B cell (primary cell): ENCODE data around the gene DMXL1. TPM values are rescaled to one million over a fixed set of nuclear protein-coding genes. Genes with fewer than 3 reads are reported as not detected.

Source experiments
- ATAC-seq: fragments of 200-7000 bp; cut with Tn5 transposase; one replicate; pipeline ENCODE4 v1.10.0; 2021; ENCODE audit warnings: low read depth, mild to moderate bottlenecking, moderate number of reproducible peaks, moderate library complexity
- CTCF ChIA-PET: fragments of 350-600 bp; sonication (Branson Sonifier 250); formaldehyde crosslinking; loops from one replicate; lab custom pipeline; 2021; ENCODE audit warnings: antibody characterized with exemption, inconsistent platforms; lab: Charles Lee
- POLR2A ChIA-PET: fragments of 350-600 bp; sonication (Branson Sonifier 250); formaldehyde crosslinking; loops from one replicate; lab custom pipeline; 2021; ENCODE audit warnings: antibody characterized with exemption; lab: Charles Lee
- DNase-seq: peaks from one replicate; pipeline ENCODE4 v3.0.0; 2013
- H2AFZ ChIP-seq: 2 replicates; pipeline ENCODE4 v1.6.1; 2012; ENCODE audit warnings: mild to moderate bottlenecking, low read depth, low read length; ENCODE audit not compliant: insufficient read depth, poor library complexity, severe bottlenecking
- H3K27ac ChIP-seq, 2 donors: 1 replicate in 1 of 2; 2 replicates in 1 of 2; pipeline ENCODE4 v1.5.1; 2012 to 2013; ENCODE audit warnings: low read length in 2 of 2, mild to moderate bottlenecking in 2 of 2, moderate library complexity in 1 of 2
- H3K27me3 ChIP-seq, 4 experiments: fragments of 200-600 bp in 1 of 4; sonication (generic) in 1 of 4; replicated peaks in 1 of 4; 1 replicate in 2 of 4; 2 replicates in 2 of 4; pipeline versions ENCODE4 v1.6.1 to v1.7.0; 2013 to 2016; ENCODE audit warnings: low read length in 3 of 4, mild to moderate bottlenecking in 2 of 4, mixed read lengths in 1 of 4, moderate library complexity in 1 of 4; ENCODE audit not compliant: insufficient read depth in 4 of 4, control insufficient read depth in 3 of 4; ENCODE audit errors: control extremely low read depth in 1 of 4
- H3K36me3 ChIP-seq, 2 experiments: replicated peaks in 1 of 2; 1 replicate in 1 of 2; 2 replicates in 1 of 2; pipeline versions ENCODE4 v1.6.1 to v1.7.1; 2013; ENCODE audit warnings: low read length in 1 of 2; ENCODE audit not compliant: insufficient read depth in 2 of 2, control insufficient read depth in 1 of 2; ENCODE audit errors: control extremely low read depth in 1 of 2, extremely low read depth in 1 of 2
- H3K4me1 ChIP-seq, 2 donors: fragments of 200-600 bp in 1 of 2; sonication (generic) in 1 of 2; 1 replicate in 1 of 2; 2 replicates in 1 of 2; pipeline versions ENCODE4 v1.5.1 to v1.6.1; 2013 to 2017; ENCODE audit warnings: low read length in 2 of 2; ENCODE audit not compliant: control insufficient read depth in 2 of 2, insufficient read depth in 2 of 2
- H3K4me2 ChIP-seq: replicated peaks from 2 replicates; pipeline ENCODE3; 2012; ENCODE audit warnings: mild to moderate bottlenecking, low read depth, low read length; ENCODE audit not compliant: poor library complexity, severe bottlenecking
- H3K4me3 ChIP-seq, 5 experiments: fragments of 200-600 bp in 1 of 5; sonication (generic) in 1 of 5; 1 replicate in 3 of 5; 2 replicates in 2 of 5; pipeline versions ENCODE4 v1.5.1 to v1.7.0; 2011 to 2016; ENCODE audit warnings: low read length in 4 of 5, mild to moderate bottlenecking in 4 of 5, low read depth in 2 of 5, control low read depth in 1 of 5, moderate library complexity in 1 of 5; ENCODE audit not compliant: insufficient read depth in 1 of 5; ENCODE audit errors: control extremely low read depth in 1 of 5, extremely low read depth in 1 of 5
- H3K79me2 ChIP-seq: fragments of 200-600 bp; sonication (generic); one replicate; pipeline ENCODE4 v1.6.0; 2016; ENCODE audit warnings: low read length; ENCODE audit not compliant: control insufficient read depth, insufficient read depth
- H3K9ac ChIP-seq: fragments of 200-600 bp; sonication (generic); 2 replicates; pipeline ENCODE4 v1.6.1; 2017; ENCODE audit warnings: mild to moderate bottlenecking, low read length, moderate library complexity
- H3K9me3 ChIP-seq, 3 donors: one replicate each; pipeline versions ENCODE4 v1.6.1 to v1.7.1; 2013; ENCODE audit warnings: low read length in 2 of 3; ENCODE audit not compliant: control insufficient read depth in 2 of 3, insufficient read depth in 1 of 3; ENCODE audit errors: control extremely low read depth in 1 of 3
- H4K20me1 ChIP-seq: 2 replicates; pipeline ENCODE4 v1.6.0; 2012; ENCODE audit warnings: mild to moderate bottlenecking, low read length; ENCODE audit not compliant: insufficient read depth, control insufficient read depth, poor library complexity, severe bottlenecking
- H3K27ac Mint-ChIP-seq: one replicate; pipeline ENCODE4 v1.8.0; 2021; ENCODE audit warnings: mixed read lengths
- H3K27me3 Mint-ChIP-seq: one replicate; pipeline ENCODE4 v1.8.0; 2021; ENCODE audit warnings: mixed read lengths
- H3K4me1 Mint-ChIP-seq: one replicate; pipeline ENCODE4 v1.8.0; 2021; ENCODE audit warnings: mixed read lengths
- H3K4me3 Mint-ChIP-seq: one replicate; pipeline ENCODE4 v1.8.0; 2021; ENCODE audit warnings: mixed read lengths
- H3K9me3 Mint-ChIP-seq: one replicate; pipeline ENCODE4 v1.8.0; 2022; ENCODE audit warnings: mixed read lengths; ENCODE audit not compliant: insufficient read depth
- EZH2 ChIP-seq: IDR thresholded peaks from 2 replicates; pipeline ENCODE4 v1.6.1; 2012; ENCODE audit warnings: borderline replicate concordance, low read depth, mild to moderate bottlenecking, moderate library complexity, low read length; ENCODE audit not compliant: insufficient read depth, poor library complexity, severe bottlenecking
- WGBS: methylation state at CpG from one replicate; pipeline ENCODE4 v1.1.5; 2013; ENCODE audit warnings: missing lambda C conversion rate; ENCODE audit not compliant: insufficient coverage; 5-methylcytosine and 5-hydroxymethylcytosine counted together
- intact Hi-C: fragments of 100-400 bp; cut with micrococcal nuclease; formaldehyde crosslinking; loops from one replicate; pipeline ENCODE4 v1.10.0; 2022
- polyA plus RNA-seq: library from polyadenylated mRNA; depleted of rRNA; stranded (reverse); fragments of >200 nt; gene quantifications from 2 replicates; pipeline ENCODE4 v1.2.3, GENCODE V29; 2012
- total RNA-seq, 2 donors: library from RNA; stranded (reverse); fragments of 120-200 nt in 1 of 2; gene quantifications; 1 replicate in 1 of 2; 2 replicates in 1 of 2; pipeline versions ENCODE4 v1.2.3 to v1.2.4, GENCODE V29; 2013 to 2022
- TF ChIP-seq, protein P1 (sequence below): fragments of 200-600 bp; IDR thresholded peaks from one replicate; pipeline ENCODE4 v1.8.0; 2022; ENCODE audit warnings: antibody characterized with exemption, mild to moderate bottlenecking

The DMXL1 gene
- total and polyA plus RNA-seq, 2 donors (not counting 1 experiment from before 2014, with no cell fraction given): 37.9 to 129 TPM

DNA sequence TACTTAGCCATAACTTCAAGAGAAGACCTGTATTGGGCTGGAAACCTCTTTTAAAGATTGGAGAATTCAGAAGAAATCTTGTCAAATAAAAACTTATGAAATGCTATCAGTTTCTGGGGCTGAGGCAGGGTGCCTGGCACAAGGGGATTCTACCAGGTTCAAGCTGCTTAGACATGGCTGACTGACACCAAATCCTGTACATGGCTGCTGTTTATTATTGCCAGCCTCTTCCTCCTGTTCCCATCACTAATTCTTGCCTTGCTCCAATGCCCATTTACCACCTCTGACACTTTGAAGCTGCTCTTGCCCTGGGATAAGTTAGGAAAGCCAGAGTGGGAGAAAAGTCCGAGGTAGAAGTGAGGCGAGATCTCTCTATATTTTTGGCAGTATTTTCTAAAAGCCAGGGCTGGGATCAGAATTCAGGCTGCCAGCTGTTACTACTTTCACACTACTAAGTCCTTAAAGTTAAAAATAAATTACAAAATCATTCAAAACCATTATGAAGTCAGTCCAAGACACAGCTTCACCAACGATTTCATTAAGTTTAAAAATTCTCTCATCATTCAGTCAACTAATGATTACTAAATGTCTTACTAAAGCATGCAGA, 218.7 kb downstream of the DMXL1 start:
- peak overlapping the region in 1 of 5 experiments; percentile 20 for H3K4me3 ChIP-seq
- H3K4me1 Mint-ChIP-seq: peaks cover 86% of the 10 kb centered on the region

More for the DNA sequence above, 218.7 kb downstream of the DMXL1 start:
- Mint-ChIP-seq H3K27me3 (no peaks in the 10 kb centered on the region), H3K9me3 (no peaks in the 10 kb centered on the region), H3K27ac (peak overlapping the region; percentile 90), H3K4me3 (peak overlapping the region; percentile 65)
- POLR2A ChIA-PET: interaction anchor here (0.6 to 2.7 kb wide), 7 partner anchors 15 to 195 kb away, joined by 3 to 7 read pairs (median 3); no protein-coding TSS in a partner anchor
- TF ChIP-seq, protein P1, sequence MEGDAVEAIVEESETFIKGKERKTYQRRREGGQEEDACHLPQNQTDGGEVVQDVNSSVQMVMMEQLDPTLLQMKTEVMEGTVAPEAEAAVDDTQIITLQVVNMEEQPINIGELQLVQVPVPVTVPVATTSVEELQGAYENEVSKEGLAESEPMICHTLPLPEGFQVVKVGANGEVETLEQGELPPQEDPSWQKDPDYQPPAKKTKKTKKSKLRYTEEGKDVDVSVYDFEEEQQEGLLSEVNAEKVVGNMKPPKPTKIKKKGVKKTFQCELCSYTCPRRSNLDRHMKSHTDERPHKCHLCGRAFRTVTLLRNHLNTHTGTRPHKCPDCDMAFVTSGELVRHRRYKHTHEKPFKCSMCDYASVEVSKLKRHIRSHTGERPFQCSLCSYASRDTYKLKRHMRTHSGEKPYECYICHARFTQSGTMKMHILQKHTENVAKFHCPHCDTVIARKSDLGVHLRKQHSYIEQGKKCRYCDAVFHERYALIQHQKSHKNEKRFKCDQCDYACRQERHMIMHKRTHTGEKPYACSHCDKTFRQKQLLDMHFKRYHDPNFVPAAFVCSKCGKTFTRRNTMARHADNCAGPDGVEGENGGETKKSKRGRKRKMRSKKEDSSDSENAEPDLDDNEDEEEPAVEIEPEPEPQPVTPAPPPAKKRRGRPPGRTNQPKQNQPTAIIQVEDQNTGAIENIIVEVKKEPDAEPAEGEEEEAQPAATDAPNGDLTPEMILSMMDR: no peak
- TF ChIP-seq EZH2: no peak
- CTCF ChIA-PET: interaction anchor here (0.8 to 3.5 kb wide), 17 partner anchors 9 to 302 kb away, joined by 3 to 21 read pairs (median 5); partner anchors contain the start of gene DTWD2
- intact Hi-C loops: loop anchor here (1.0 to 2.0 kb wide), 2 partner anchors 14 to 19 kb away; no protein-coding TSS in a partner anchor
- H3K9ac ChIP-seq: peak overlapping the region; percentile 35
- H3K36me3 ChIP-seq: peaks cover 0 to 6% of the 10 kb centered on the region in 2 experiments
- no peak overlapping the region for H2AFZ ChIP-seq
- no peaks in the 10 kb centered on the region for H3K27me3 ChIP-seq
- peaks cover 96% of the 10 kb centered on the region for H3K79me2 ChIP-seq
- H4K20me1 ChIP-seq: peaks cover 23% of the 10 kb centered on the region
- 90% methylated on average over 2 of the region's 3 CpGs for WGBS
- no peaks in the 10 kb centered on the region for H3K9me3 ChIP-seq
- ATAC-seq (no peak), DNase-seq (no peak)
- peaks cover 76 to 82% of the 10 kb centered on the region in 2 donors for H3K4me1 ChIP-seq
- H3K4me2 ChIP-seq: peak overlapping the region; percentile 59
- peak overlapping the region; percentile 35 to 74 for H3K27ac ChIP-seq
